OCI-LY7 (cell line): Measurements from ENCODE around the gene GALP. TPM values are rescaled to one million over a fixed set of nuclear protein-coding genes. Genes with fewer than 3 reads are reported as not detected.

Source experiments
- BruUV-seq: library from RNA; stranded (reverse); fragments of 400-500 nt; replicated peaks from 2 replicates; lab custom pipeline; 2021; lab: Mats Ljungman, UMichigan
- CTCF ChIA-PET: fragments of 300-600 bp; sonication (Branson Sonifier 250); formaldehyde crosslinking; loops from one replicate; lab custom pipeline; 2022; ENCODE audit warnings: antibody characterized with exemption; ENCODE audit not compliant: unreplicated experiment; lab: Charles Lee
- POLR2A ChIA-PET: fragments of 300-600 bp; sonication (Branson Sonifier 250); formaldehyde crosslinking; loops from one replicate; lab custom pipeline; 2022; ENCODE audit warnings: antibody characterized with exemption; lab: Charles Lee
- DNase-seq: peaks from one replicate; pipeline ENCODE4 v3.0.0-alpha.2; 2015; ENCODE audit warnings: low spot score
- H2AFZ ChIP-seq: fragments of 200-600 bp; sonication (generic), shearing (Covaris generic); 2 replicates; pipeline ENCODE4 v1.6.1; 2014; ENCODE audit warnings: mild to moderate bottlenecking, antibody characterized with exemption, low read length, moderate library complexity
- H3K27ac ChIP-seq: fragments of 200-600 bp; sonication (generic); 2 replicates; pipeline ENCODE4 v1.5.1; 2014; ENCODE audit warnings: mixed run types, low read depth, mild to moderate bottlenecking, moderate library complexity, low read length, inconsistent platforms; ENCODE audit not compliant: poor library complexity, severe bottlenecking
- H3K36me3 ChIP-seq: fragments of 200-600 bp; sonication (generic); 2 replicates; pipeline ENCODE4 v1.6.1; 2014; ENCODE audit warnings: mild to moderate bottlenecking, antibody characterized with exemption, low read length, moderate library complexity, mixed read lengths; ENCODE audit not compliant: insufficient read depth
- H3K4me1 ChIP-seq: fragments of 200-600 bp; sonication (generic); 2 replicates; pipeline ENCODE4 v1.5.1; 2014; ENCODE audit warnings: mild to moderate bottlenecking, low read length; ENCODE audit not compliant: insufficient read depth, poor library complexity, severe bottlenecking
- H3K4me2 ChIP-seq: fragments of 200-600 bp; sonication (generic); 2 replicates; pipeline ENCODE4 v1.6.1; 2014; ENCODE audit warnings: mild to moderate bottlenecking, low read length
- H3K4me3 ChIP-seq: fragments of 200-600 bp; sonication (generic); 2 replicates; pipeline ENCODE4 v1.5.1; 2014; ENCODE audit warnings: mild to moderate bottlenecking, low read depth, low read length; ENCODE audit not compliant: poor library complexity, severe bottlenecking
- H3K79me2 ChIP-seq: fragments of 200-600 bp; sonication (generic); 2 replicates; pipeline ENCODE4 v1.6.1; 2016; ENCODE audit warnings: low read depth, mild to moderate bottlenecking, low read length, moderate library complexity, mixed read lengths; ENCODE audit not compliant: insufficient read depth
- H3K9me2 ChIP-seq: fragments of 200-600 bp; sonication (generic); 2 replicates; pipeline ENCODE4 v1.6.1; 2016; ENCODE audit warnings: mild to moderate bottlenecking, low read length, mixed read lengths; ENCODE audit not compliant: insufficient read depth
- H3K9me3 ChIP-seq: fragments of 200-600 bp; sonication (generic); 2 replicates; pipeline ENCODE4 v1.6.1; 2014; ENCODE audit warnings: mild to moderate bottlenecking, mixed run types, low read length, mixed read lengths
- H4K20me1 ChIP-seq: fragments of 200-600 bp; sonication (generic); 2 replicates; pipeline ENCODE4 v1.6.1; 2014; ENCODE audit warnings: mild to moderate bottlenecking, antibody characterized with exemption, low read length, moderate library complexity, mixed read lengths; ENCODE audit not compliant: insufficient read depth
- EZH2phosphoT487 ChIP-seq: fragments of 200-600 bp; sonication (generic); IDR thresholded peaks from 2 replicates; pipeline ENCODE4 v1.6.1; 2018; ENCODE audit warnings: low read depth, borderline replicate concordance, mild to moderate bottlenecking, mixed run types, antibody characterized with exemption, low read length, moderate library complexity, mixed read lengths
- intact Hi-C: fragments of 100-400 bp; cut with micrococcal nuclease; formaldehyde crosslinking; loops from one replicate; pipeline ENCODE4 v1.10.0; 2022; ENCODE audit not compliant: unreplicated experiment
- total RNA-seq, 2 experiments: library from RNA; depleted of rRNA in 1 of 2; stranded (reverse); fragments of >200 nt in 1 of 2; shearing (Covaris generic) in 1 of 2; gene quantifications; 2 replicates each; pipeline ENCODE4 v1.2.3, GENCODE V29; 2014 to 2022
- TF ChIP-seq, protein P1 (sequence below): fragments of 200-600 bp; sonication (generic); conservative IDR thresholded peaks from 2 replicates; pipeline ENCODE4 v1.5.1; 2014; ENCODE audit warnings: mild to moderate bottlenecking, antibody characterized with exemption, low read length, moderate library complexity, mixed read lengths

GALP gene
- total RNA-seq, 2 experiments from 2014 or later: not detected

GRCh38 chr19:56144831-56145230 is 31.0 kb upstream of the GALP start:
- no peaks in the 10 kb centered on the region for H3K9me3 ChIP-seq
- BruUV-seq: no TSS peak
- peaks cover 21% of the 10 kb centered on the region for H3K36me3 ChIP-seq
- H3K4me2 ChIP-seq: no peak overlapping the region
- no peak for TF ChIP-seq EZH2phosphoT487
- TF ChIP-seq, protein P1, sequence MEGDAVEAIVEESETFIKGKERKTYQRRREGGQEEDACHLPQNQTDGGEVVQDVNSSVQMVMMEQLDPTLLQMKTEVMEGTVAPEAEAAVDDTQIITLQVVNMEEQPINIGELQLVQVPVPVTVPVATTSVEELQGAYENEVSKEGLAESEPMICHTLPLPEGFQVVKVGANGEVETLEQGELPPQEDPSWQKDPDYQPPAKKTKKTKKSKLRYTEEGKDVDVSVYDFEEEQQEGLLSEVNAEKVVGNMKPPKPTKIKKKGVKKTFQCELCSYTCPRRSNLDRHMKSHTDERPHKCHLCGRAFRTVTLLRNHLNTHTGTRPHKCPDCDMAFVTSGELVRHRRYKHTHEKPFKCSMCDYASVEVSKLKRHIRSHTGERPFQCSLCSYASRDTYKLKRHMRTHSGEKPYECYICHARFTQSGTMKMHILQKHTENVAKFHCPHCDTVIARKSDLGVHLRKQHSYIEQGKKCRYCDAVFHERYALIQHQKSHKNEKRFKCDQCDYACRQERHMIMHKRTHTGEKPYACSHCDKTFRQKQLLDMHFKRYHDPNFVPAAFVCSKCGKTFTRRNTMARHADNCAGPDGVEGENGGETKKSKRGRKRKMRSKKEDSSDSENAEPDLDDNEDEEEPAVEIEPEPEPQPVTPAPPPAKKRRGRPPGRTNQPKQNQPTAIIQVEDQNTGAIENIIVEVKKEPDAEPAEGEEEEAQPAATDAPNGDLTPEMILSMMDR: no peak
- H3K27ac ChIP-seq: no peak overlapping the region
- H3K79me2 ChIP-seq: peaks cover 9% of the 10 kb centered on the region
- H2AFZ ChIP-seq: no peak overlapping the region
- peaks cover 11% of the 10 kb centered on the region for H3K4me1 ChIP-seq
- CTCF ChIA-PET: no interaction called here
- DNase-seq: no peak
- H3K4me3 ChIP-seq: no peak overlapping the region
- intact Hi-C loops: loop anchor here (5.0 kb wide), 1 partner anchor 503 kb away; the partner anchor contains the start of genes ZNF580 and ZNF581
- POLR2A ChIA-PET: no interaction called here
- no peaks in the 10 kb centered on the region for H4K20me1 ChIP-seq
- no peaks in the 10 kb centered on the region for H3K9me2 ChIP-seq

DNA sequence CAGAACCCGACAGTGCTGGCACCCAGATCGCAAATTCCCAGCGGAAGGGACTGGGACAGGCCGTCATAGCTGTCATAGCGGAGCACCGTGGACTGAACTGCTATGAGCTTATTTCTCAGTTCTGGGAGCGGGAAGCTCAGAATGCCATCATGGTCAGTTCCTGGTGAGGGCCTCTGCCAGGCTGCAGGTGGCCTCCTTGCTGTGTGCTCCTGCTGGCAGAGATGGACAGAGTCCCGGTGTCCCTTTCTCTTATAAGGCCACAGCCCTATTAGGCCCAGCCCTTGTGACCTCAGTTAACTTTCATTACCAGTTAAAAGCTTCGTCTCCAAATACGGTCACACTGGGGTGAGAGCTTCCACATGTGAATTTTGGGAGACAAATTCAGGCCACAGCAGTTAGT is 30.1 kb upstream of the GALP start:
- CTCF ChIA-PET: no interaction called here
- TF ChIP-seq EZH2phosphoT487: no peak
- TF ChIP-seq, protein P1: no peak
- BruUV-seq: no TSS peak

GRCh38 chr19:56146904-56147303 is 28.9 kb upstream of the GALP start:
- H3K36me3 ChIP-seq: peaks cover 24% of the 10 kb centered on the region
- no peaks in the 10 kb centered on the region for H3K9me2 ChIP-seq
- DNase-seq: no peak
- no peaks in the 10 kb centered on the region for H4K20me1 ChIP-seq
- no peak overlapping the region for H2AFZ ChIP-seq
- H3K27ac ChIP-seq: no peak overlapping the region
- no TSS peak for BruUV-seq
- ChIA-PET CTCF (no interaction called here), POLR2A (no interaction called here)
- H3K4me3 ChIP-seq: no peak overlapping the region
- H3K9me3 ChIP-seq: no peaks in the 10 kb centered on the region
- peaks cover 4% of the 10 kb centered on the region for H3K4me1 ChIP-seq
- peaks cover 6% of the 10 kb centered on the region for H3K79me2 ChIP-seq
- no peak overlapping the region for H3K4me2 ChIP-seq
- TF ChIP-seq, protein P1: no peak
- no peak for TF ChIP-seq EZH2phosphoT487
- intact Hi-C loops: no loop called here

More for the DNA sequence above, 30.1 kb upstream of the GALP start:
- H4K20me1 ChIP-seq: no peaks in the 10 kb centered on the region
- no peak overlapping the region for H3K4me3 ChIP-seq
- no peak for DNase-seq
- H2AFZ ChIP-seq: no peak overlapping the region
- no peak overlapping the region for H3K27ac ChIP-seq
- peaks cover 24% of the 10 kb centered on the region for H3K36me3 ChIP-seq
- intact Hi-C loops: no loop called here
- no peaks in the 10 kb centered on the region for H3K9me2 ChIP-seq
- POLR2A ChIA-PET: interaction anchor here (1.0 kb wide), 1 partner anchor 539 kb away, joined by 3 read pairs; no protein-coding TSS in a partner anchor
- peaks cover 7% of the 10 kb centered on the region for H3K4me1 ChIP-seq
- peaks cover 9% of the 10 kb centered on the region for H3K79me2 ChIP-seq
- no peaks in the 10 kb centered on the region for H3K9me3 ChIP-seq
- H3K4me2 ChIP-seq: no peak overlapping the region
